Esophagus squamous epithelium (tissue), 4 donors: ENCODE results near the gene AKR1B15.

Source experiments
- CTCF ChIP-seq, 6 experiments: fragments of 450-650 bp in 4 of 6; fragments of 200-600 bp in 2 of 6; sonication (generic) in 2 of 6; IDR thresholded peaks; one replicate each; pipeline ENCODE4 v1.5.1; 2016 to 2019; ENCODE audit warnings: antibody characterized with exemption in 6 of 6, mild to moderate bottlenecking in 4 of 6, moderate library complexity in 4 of 6
- POLR2A ChIP-seq, 4 donors: fragments of 450-650 bp; IDR thresholded peaks; one replicate each; pipeline ENCODE4 v1.6.1; 2017; ENCODE audit warnings: antibody characterized with exemption in 4 of 4, mild to moderate bottlenecking in 4 of 4, moderate library complexity in 3 of 4

- no peak for TF ChIP-seq CTCF (IDR thresholded peaks at IDR 0.05)
- no peak for TF ChIP-seq POLR2A (IDR thresholded peaks at IDR 0.05)
Measured at GRCh38 chr7:134522601-134523000, 26.3 kb upstream of the AKR1B15 start.
